Measurements from ENCODE around the gene ZNF653. TPM values are rescaled to one million over a fixed set of nuclear protein-coding genes. Genes with fewer than 3 reads are reported as not detected.

ZNF653 gene
- polyA plus RNA-seq, 1 of the 3 experiments (the other 2 are of a cell fraction) = 14.7 TPM

DNA sequence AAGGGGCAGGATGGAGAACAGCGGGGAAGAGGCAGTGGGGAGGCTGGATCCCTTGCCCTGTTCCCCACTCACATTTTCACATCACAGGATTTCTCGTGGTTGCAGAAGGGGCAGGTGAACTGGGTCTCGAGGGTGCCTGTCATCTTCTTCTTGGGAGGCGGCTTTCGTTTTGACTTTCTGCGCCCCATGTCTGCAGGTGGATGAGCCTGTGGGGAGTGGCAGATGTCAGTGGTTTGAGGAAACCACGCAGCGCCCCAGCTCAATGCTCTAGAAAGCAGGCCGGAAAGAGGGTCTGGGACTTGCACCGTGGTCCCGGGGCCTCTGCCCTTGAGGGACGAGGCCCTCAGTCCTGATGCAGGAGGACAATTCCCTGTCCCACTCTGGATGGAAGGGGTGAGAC lies 48.5 kb upstream of the ZNF653 start:
- no peak for DNase-seq
- peaks cover 3 to 21% of the 10 kb centered on the region in 2 experiments for H3K36me3 ChIP-seq (replicated peaks in 1 of 2; ENCODE audit: control insufficient read depth in 1 of 2, insufficient read depth in 2 of 2, low read length in 1 of 2)

DNA sequence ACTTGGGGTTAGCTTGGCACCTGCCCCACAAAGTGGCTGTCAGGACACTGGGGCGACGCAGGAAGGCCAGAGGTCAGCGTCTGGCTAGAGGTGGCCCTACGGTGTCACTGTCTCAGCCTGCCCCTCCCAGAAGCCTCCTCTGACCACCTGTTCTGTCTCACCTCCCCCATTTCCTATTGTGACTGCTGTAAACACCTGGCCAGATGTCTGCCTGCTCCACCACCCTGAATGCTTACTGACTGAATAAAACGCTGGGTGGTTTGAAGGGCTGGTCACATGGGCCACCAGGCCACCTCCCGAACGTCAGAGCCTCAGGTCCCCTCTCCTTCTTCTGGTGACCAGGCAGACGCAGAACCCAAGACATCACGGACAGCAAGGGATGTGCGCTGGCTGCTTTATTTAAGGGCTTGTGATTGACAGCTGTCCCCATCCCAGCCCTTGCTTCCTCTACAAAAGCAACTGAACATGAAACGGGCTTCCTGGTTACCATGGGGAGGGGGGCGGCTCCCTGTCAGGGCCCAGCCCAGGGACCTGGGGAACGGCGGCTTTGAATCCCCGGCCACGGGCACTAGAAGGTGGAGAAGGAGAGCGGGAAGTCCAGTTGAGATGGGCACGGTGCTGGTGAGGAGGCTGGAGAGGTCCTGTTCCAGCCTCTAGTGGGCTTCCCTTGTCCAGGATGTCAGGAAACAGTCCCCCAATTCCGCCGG lies 47.2 kb upstream of the ZNF653 start:
- peaks cover 21% of the 10 kb centered on the region for H4K20me1 ChIP-seq (ENCODE audit: insufficient read depth)
- H3F3A ChIP-seq (replicated peaks; ENCODE audit: insufficient read depth) = no peaks in the 10 kb centered on the region
- H3K27me3 ChIP-seq (ENCODE audit: insufficient read depth) = no peaks in the 10 kb centered on the region
- H3K9ac ChIP-seq = no peak overlapping the region
- CTCF ChIA-PET = interaction anchor here (0.7 to 2.0 kb wide), 5 partner anchors 8 to 117 kb away, joined by 3 to 10 read pairs (median 5); partner anchors contain the start of gene PRKCSH
- no peak for DNase-seq
- no peak overlapping the region for H3K4me2 ChIP-seq
- no peaks in the 10 kb centered on the region for H3K9me2 ChIP-seq
- H3K4me3 ChIP-seq (ENCODE audit: low read depth in 2 of 2, low read length in 1 of 2) = no peak overlapping the region
- H2AFZ ChIP-seq (ENCODE audit: low read depth) = no peak overlapping the region
- H3K4me1 ChIP-seq (ENCODE audit: control insufficient read depth in 1 of 2, insufficient read depth in 2 of 2, low read depth in 1 of 2, low read length in 1 of 2) = peaks cover 2 to 5% of the 10 kb centered on the region in 2 experiments; a peak in 1 of 4 replicates
- no peak overlapping the region for H3K27ac ChIP-seq (ENCODE audit: low read depth in 2 of 2, low read length in 1 of 2)
- H3K79me2 ChIP-seq (ENCODE audit: insufficient read depth) = peaks cover 36% of the 10 kb centered on the region
- POLR2A ChIA-PET = interaction anchor here (1.2 kb wide), 1 partner anchor 45 kb away, joined by 3 read pairs; no protein-coding TSS in a partner anchor
- H3K9me3 ChIP-seq = no peaks in the 10 kb centered on the region
- WGBS (ENCODE audit: low lambda C conversion rate) = 94% methylated on average over 20 of the region's 20 CpGs
- peaks cover 3 to 21% of the 10 kb centered on the region in 2 experiments for H3K36me3 ChIP-seq (replicated peaks in 1 of 2; ENCODE audit: control insufficient read depth in 1 of 2, insufficient read depth in 2 of 2, low read length in 1 of 2)
- TF ChIP-seq POLR2AphosphoS5 (IDR thresholded peaks at IDR 0.05; ENCODE audit: low read depth, low read length) (no peak), RCOR1 (IDR thresholded peaks at IDR 0.05; ENCODE audit: low read length) (no peak), EZH2phosphoT487 (IDR thresholded peaks at IDR 0.05; ENCODE audit: borderline replicate concordance, low read depth) (no peak)
- TF ChIP-seq, protein P1, sequence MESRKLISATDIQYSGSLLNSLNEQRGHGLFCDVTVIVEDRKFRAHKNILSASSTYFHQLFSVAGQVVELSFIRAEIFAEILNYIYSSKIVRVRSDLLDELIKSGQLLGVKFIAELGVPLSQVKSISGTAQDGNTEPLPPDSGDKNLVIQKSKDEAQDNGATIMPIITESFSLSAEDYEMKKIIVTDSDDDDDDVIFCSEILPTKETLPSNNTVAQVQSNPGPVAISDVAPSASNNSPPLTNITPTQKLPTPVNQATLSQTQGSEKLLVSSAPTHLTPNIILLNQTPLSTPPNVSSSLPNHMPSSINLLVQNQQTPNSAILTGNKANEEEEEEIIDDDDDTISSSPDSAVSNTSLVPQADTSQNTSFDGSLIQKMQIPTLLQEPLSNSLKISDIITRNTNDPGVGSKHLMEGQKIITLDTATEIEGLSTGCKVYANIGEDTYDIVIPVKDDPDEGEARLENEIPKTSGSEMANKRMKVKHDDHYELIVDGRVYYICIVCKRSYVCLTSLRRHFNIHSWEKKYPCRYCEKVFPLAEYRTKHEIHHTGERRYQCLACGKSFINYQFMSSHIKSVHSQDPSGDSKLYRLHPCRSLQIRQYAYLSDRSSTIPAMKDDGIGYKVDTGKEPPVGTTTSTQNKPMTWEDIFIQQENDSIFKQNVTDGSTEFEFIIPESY (IDR thresholded peaks at IDR 0.05; ENCODE audit: borderline replicate concordance, low read depth) = no peak
- TF ChIP-seq, protein P2, sequence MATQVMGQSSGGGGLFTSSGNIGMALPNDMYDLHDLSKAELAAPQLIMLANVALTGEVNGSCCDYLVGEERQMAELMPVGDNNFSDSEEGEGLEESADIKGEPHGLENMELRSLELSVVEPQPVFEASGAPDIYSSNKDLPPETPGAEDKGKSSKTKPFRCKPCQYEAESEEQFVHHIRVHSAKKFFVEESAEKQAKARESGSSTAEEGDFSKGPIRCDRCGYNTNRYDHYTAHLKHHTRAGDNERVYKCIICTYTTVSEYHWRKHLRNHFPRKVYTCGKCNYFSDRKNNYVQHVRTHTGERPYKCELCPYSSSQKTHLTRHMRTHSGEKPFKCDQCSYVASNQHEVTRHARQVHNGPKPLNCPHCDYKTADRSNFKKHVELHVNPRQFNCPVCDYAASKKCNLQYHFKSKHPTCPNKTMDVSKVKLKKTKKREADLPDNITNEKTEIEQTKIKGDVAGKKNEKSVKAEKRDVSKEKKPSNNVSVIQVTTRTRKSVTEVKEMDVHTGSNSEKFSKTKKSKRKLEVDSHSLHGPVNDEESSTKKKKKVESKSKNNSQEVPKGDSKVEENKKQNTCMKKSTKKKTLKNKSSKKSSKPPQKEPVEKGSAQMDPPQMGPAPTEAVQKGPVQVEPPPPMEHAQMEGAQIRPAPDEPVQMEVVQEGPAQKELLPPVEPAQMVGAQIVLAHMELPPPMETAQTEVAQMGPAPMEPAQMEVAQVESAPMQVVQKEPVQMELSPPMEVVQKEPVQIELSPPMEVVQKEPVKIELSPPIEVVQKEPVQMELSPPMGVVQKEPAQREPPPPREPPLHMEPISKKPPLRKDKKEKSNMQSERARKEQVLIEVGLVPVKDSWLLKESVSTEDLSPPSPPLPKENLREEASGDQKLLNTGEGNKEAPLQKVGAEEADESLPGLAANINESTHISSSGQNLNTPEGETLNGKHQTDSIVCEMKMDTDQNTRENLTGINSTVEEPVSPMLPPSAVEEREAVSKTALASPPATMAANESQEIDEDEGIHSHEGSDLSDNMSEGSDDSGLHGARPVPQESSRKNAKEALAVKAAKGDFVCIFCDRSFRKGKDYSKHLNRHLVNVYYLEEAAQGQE (IDR thresholded peaks at IDR 0.05; ENCODE audit: low read depth, low read length) = no peak

More for the DNA sequence above, 48.5 kb upstream of the ZNF653 start:
- ChIA-PET CTCF (interaction anchor here (0.8 kb wide), 1 partner anchor 57 kb away, joined by 3 read pairs; no protein-coding TSS in a partner anchor), POLR2A (no interaction called here)
- no peak for TF ChIP-seq RCOR1 (IDR thresholded peaks at IDR 0.05; ENCODE audit: low read length)
- no peak for TF ChIP-seq TCF12 (IDR thresholded peaks at IDR 0.05)
- TF ChIP-seq TAF1 (IDR thresholded peaks at IDR 0.05; ENCODE audit: borderline replicate concordance, low read depth, low read length) = no peak
- TF ChIP-seq RFX5 (IDR thresholded peaks at IDR 0.05; ENCODE audit: low read length) = no peak
- TF ChIP-seq, protein P1 (IDR thresholded peaks at IDR 0.05; ENCODE audit: borderline replicate concordance, low read depth) = no peak
- TF ChIP-seq, protein P3, sequence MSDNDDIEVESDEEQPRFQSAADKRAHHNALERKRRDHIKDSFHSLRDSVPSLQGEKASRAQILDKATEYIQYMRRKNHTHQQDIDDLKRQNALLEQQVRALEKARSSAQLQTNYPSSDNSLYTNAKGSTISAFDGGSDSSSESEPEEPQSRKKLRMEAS (IDR thresholded peaks at IDR 0.05; ENCODE audit: low read depth) = no peak
- no peak for TF ChIP-seq NRF1 (IDR thresholded peaks at IDR 0.05; ENCODE audit: low read depth, low read length)
- no peak for TF ChIP-seq MEF2A (IDR thresholded peaks at IDR 0.05; ENCODE audit: borderline replicate concordance, low read depth)
- TF ChIP-seq, protein P4, sequence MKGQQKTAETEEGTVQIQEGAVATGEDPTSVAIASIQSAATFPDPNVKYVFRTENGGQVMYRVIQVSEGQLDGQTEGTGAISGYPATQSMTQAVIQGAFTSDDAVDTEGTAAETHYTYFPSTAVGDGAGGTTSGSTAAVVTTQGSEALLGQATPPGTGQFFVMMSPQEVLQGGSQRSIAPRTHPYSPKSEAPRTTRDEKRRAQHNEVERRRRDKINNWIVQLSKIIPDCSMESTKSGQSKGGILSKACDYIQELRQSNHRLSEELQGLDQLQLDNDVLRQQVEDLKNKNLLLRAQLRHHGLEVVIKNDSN (IDR thresholded peaks at IDR 0.05; ENCODE audit: borderline replicate concordance, low read depth) = no peak
- TF ChIP-seq RAD21 (IDR thresholded peaks at IDR 0.05; ENCODE audit: low read length) = no peak
- no peak for TF ChIP-seq ELF1 (IDR thresholded peaks at IDR 0.05)
- TF ChIP-seq GATA2 (CRISPR knock-in tag; IDR thresholded peaks at IDR 0.05) = no peak
- TF ChIP-seq, protein P5, sequence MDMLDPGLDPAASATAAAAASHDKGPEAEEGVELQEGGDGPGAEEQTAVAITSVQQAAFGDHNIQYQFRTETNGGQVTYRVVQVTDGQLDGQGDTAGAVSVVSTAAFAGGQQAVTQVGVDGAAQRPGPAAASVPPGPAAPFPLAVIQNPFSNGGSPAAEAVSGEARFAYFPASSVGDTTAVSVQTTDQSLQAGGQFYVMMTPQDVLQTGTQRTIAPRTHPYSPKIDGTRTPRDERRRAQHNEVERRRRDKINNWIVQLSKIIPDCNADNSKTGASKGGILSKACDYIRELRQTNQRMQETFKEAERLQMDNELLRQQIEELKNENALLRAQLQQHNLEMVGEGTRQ (IDR thresholded peaks at IDR 0.05; ENCODE audit: borderline replicate concordance, low read depth, low read length) = no peak
- H3K9me2 ChIP-seq = no peaks in the 10 kb centered on the region
- H3K4me2 ChIP-seq = no peak overlapping the region
- H3K4me1 ChIP-seq (ENCODE audit: control insufficient read depth in 1 of 2, insufficient read depth in 2 of 2, low read depth in 1 of 2, low read length in 1 of 2) = peaks cover 5 to 7% of the 10 kb centered on the region in 2 experiments; a peak in 1 of 4 replicates
- no peaks in the 10 kb centered on the region for H3F3A ChIP-seq (replicated peaks; ENCODE audit: insufficient read depth)
- no peaks in the 10 kb centered on the region for H3K9me3 ChIP-seq
- no peak overlapping the region for H2AFZ ChIP-seq (ENCODE audit: low read depth)
- no peaks in the 10 kb centered on the region for H3K27me3 ChIP-seq (ENCODE audit: insufficient read depth)
- peaks cover 24% of the 10 kb centered on the region for H4K20me1 ChIP-seq (ENCODE audit: insufficient read depth)
- H3K27ac ChIP-seq (ENCODE audit: low read depth in 2 of 2, low read length in 1 of 2) = no peak overlapping the region
- WGBS (ENCODE audit: low lambda C conversion rate) = 94% methylated on average over 11 of the region's 12 CpGs
- H3K4me3 ChIP-seq (ENCODE audit: low read depth in 2 of 2, low read length in 1 of 2) = no peak overlapping the region
- H3K9ac ChIP-seq = no peak overlapping the region
- peaks cover 48% of the 10 kb centered on the region for H3K79me2 ChIP-seq (ENCODE audit: insufficient read depth)
